Medulla oblongata (tissue), 1 donor: ENCODE data around the gene PGAP6.
"Not testable (repeated sequence)": the region's sequence is repeated elsewhere in the genome, so short reads cannot be mapped to it uniquely, and the experiment has no call there.

ENCODE experiments used
- DNase-seq: peaks from one replicate; pipeline ENCODE4 v3.0.0-alpha.2; 2015; ENCODE audit errors: extremely low spot score

Gene PGAP6

GRCh38 chr16:351804-352520 lies 29.8 kb downstream of the PGAP6 start:
- no peak for DNase-seq

GRCh38 chr16:350203-350602 lies 31.6 kb downstream of the PGAP6 start:
- DNase-seq = no peak

GRCh38 chr16:349211-349610 lies 32.6 kb downstream of the PGAP6 start:
- DNase-seq = no peak

GRCh38 chr16:348495-348894 lies 33.3 kb downstream of the PGAP6 start:
- not testable (repeated sequence) for DNase-seq

- no peak for DNase-seq
These were observed 34.6 kb downstream of the PGAP6 start for GRCh38 chr16:347203-347602.

- no peak for DNase-seq
These were observed 35.2 kb downstream of the PGAP6 start for GRCh38 chr16:346587-346986.

- DNase-seq = no peak
These were observed 36.0 kb downstream of the PGAP6 start for GRCh38 chr16:345772-346171.

- no peak for DNase-seq
These were observed 39.1 kb downstream of the PGAP6 start for GRCh38 chr16:342455-343213.

- not testable (repeated sequence) for DNase-seq
These were observed 39.8 kb downstream of the PGAP6 start for GRCh38 chr16:341974-342336.

GRCh38 chr16:341095-341973 lies 40.4 kb downstream of the PGAP6 start:
- not testable (repeated sequence) for DNase-seq

GRCh38 chr16:340370-341091 lies 41.2 kb downstream of the PGAP6 start:
- DNase-seq = no peak

- no peak for DNase-seq
These were observed 42.1 kb downstream of the PGAP6 start for GRCh38 chr16:339680-340079.

- no peak for DNase-seq
These were observed 43.7 kb downstream of the PGAP6 start for GRCh38 chr16:337975-338575.

GRCh38 chr16:337437-337836 lies 44.3 kb downstream of the PGAP6 start:
- DNase-seq = no peak

- DNase-seq = no peak
These were observed 45.5 kb downstream of the PGAP6 start for GRCh38 chr16:336269-336668.

GRCh38 chr16:334861-335632 lies 46.7 kb downstream of the PGAP6 start:
- not testable (repeated sequence) for DNase-seq

- DNase-seq = not testable (repeated sequence)
These were observed 47.5 kb downstream of the PGAP6 start for GRCh38 chr16:334164-334832.

- DNase-seq = no peak
These were observed 48.2 kb downstream of the PGAP6 start for GRCh38 chr16:333406-334094.

- not testable (repeated sequence) for DNase-seq
These were observed 50.5 kb downstream of the PGAP6 start for GRCh38 chr16:331181-331814.
